ENCODE results near the gene CERT1. TPM values are rescaled to one million over a fixed set of nuclear protein-coding genes. Genes with fewer than 3 reads are reported as not detected.
A peak's percentile ranks its signal among the peaks of the same experiment; 100 is the strongest.
"Not testable (repeated sequence)": the region's sequence is repeated elsewhere in the genome, so short reads cannot be mapped to it uniquely, and the experiment has no call there.

Gene CERT1
- total RNA-seq, 1 donor from 2014 or later: 51.7 TPM

DNA sequence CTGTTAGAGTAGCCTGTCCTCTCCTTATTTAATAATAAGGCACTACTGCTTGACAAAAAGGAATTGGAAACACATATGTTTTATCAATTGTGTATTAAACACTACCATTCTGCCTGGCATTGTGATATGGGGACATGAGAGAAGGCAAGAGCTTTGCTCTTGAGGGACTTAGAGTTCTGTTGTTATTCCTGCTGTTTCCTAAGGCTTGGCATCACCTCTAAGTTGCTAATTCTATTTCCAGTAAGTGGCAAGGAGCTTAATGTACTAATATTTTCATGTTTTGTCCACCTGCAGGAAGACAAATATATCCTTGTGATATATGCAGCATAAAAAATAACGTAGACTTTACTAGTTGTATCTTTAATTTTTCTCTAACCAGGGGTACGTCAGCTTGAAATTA is 161.8 kb downstream of the CERT1 start:
- no peak for DNase-seq (ENCODE audit: low spot score)

DNA sequence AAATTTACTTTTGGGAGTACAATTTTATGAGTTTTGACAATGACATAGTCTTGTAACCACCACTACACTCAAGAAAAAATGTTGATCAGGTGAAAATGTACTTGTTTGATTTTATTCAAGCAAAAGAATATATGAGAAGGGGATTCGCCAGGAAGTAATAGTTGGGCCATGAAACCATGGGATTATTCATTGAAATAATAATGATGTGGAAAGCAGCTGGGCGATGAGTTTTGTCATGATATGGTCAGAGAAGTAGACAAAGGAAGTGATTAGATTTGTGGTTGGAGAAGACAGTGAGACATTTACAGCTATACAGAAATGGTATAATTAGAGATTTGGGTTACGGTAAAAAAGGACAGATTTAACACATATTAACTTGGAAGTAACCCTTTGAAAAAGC is 163.2 kb downstream of the CERT1 start:
- no peak for DNase-seq (ENCODE audit: low spot score)

DNA sequence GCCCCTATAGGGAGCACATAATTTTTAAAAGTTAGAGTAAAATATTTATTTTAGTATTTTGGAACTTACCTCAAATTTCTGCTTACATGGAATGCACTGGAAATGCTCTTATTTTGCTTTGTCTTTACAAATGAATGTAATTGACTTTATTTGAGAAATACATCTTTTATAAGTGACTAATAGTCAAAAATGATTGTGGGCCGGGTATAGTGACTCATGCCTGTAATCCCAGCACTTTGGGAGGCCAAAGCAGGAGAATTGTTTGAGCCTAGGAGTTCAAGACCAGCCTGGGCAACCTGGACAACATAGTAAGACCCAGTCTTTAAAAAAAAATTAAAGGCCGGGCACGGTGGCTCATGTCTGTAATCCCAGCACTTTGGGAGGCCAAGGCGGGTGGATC is 168.6 kb downstream of the CERT1 start:
- DNase-seq (ENCODE audit: low spot score): no peak

DNA sequence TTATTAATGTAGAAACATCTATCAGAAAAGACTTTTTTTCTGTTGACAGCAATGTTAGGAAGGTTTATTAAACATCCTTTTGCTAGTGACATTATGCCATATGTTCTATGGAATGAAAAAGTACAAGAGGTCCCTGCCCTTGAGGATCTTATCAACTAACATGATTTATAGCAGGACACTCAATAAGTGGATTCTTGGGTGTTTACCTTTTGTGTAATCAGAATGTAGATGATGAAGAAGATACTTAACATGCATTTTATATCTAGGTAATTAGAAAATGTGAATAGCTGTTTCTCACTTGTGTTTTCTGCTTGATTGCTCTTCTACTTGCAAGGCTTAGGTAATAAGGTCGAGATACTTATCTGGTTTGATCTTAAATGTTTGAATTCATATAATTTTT is 169.5 kb downstream of the CERT1 start:
- DNase-seq (ENCODE audit: low spot score): no peak

DNA sequence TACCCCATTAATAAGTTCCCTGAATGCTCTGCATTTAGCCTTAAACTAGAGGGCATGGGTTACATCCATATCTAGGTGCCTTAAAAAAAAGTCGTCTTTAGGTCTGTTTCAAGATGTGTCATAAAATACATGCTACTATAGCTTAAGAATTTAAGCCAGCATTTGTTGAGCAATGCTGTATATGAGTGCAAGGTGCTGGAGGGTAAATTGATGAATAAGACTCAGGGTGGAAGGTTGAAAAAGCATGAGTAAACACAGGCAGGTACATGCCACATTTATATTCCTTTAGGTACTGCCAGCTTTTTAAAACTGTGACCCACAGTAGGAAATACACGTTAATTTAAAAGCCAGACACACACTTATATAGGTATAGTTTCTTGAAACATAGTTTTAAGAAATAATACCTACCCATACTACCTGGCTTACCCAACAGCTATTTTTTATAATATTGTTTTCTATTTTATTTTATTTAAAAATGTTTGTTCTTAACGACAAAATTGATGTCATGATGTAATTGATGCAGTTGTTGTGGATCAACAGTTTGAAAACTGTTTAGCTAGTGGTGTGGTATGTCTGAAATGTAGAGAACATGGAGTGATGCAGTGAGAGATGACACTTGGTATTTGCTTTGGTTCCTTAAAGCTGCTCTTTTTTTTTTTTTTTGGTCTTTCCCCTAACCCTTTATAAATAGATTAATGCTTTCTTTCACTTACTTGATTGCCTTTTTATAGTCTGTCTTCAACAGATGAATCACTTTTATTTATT is 170.5 kb downstream of the CERT1 start:
- no peak for DNase-seq (ENCODE audit: low spot score)

DNA sequence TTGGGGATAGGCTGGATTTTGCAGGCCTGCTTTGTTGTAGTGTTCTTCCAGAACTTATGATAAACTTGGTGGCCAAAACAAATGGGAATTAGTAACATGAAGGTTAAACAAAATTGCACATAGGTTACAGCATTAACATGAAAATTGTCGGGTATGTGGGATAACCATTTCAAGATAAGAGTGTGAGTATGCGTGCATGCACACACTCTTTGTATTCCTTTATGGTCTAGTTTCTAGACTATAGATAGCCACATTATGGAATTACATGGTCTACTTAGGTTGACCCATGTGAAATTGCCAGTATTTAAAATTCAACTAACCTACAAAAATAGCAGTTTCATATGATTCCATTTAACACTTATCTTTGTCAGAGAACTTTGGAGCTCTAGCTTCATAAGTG is 173.0 kb downstream of the CERT1 start:
- DNase-seq (ENCODE audit: low spot score): no peak

DNA sequence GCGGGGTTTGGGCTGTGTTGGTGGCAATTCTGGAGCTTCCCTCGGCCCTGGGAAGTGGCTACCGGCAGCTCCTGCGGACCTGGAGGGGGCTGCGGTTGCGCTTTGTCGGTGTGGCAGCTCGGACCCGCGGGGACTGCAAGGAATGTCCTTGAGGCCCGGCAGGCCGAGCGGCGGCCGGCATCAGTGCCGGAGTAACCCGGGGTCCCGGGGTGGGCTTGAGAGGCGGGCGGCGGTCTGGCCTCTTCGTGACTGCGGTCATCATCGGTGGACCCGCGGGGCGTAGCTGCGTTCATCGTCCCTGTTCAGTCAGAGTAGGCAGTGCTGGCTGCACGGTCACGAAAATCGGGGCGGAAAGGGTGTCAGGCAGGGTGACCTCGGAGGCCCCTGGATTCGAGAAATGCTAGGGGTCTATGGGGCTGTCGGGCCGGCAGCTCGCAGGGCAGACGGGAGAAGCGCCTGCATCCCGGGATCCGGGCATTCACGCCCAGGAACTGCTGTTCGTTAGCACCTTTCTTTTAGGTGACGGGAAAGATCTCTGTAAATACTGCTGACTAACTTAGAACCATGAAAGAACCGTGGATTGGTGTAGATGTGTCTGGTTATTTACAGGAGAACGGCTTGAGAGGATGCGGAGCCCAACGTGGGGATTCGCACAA is 173.9 kb downstream of the CERT1 start:
- peak; percentile 48 for DNase-seq (ENCODE audit: low spot score)

DNA sequence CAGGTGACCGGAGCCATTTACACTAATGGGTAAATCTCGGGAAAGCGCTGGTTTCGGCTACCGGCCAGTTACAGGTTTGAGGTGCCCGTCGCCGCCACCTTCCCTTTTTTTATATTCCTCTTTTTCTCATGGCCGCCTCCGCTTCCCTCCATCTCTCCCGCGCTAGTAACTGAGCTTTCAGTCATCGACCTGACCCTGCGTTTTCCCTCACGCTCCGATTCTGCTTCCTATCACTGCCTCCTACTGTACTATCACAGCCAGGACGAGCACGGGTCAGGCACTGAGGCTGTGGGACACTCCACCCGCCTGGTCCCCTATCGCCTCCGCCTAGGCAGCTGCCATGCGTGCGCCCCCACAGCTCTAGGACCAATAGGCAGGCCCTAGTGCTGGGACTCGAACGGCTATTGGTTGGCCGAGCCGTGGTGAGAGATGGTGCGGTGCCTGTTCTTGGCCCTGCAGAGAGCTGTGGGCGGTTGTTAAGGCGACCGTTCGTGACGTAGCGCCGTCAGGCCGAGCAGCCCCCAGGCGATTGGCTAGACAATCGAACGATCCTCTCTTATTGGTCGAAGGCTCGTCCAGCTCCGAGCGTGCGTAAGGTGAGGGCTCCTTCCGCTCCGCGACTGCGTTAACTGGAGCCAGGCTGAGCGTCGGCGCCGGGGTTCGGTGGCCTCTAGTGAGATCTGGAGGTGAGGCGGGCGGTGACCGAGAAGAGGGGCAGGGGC is 174.7 kb downstream of the CERT1 start, which contains the start of gene HMGCR:
TSS of gene HMGCR (plus strand) at position 606 of the 722 bp plus-strand sequence. CDS start 5,386 bp downstream, outside the sequence.
- peak; percentile 99 for DNase-seq (ENCODE audit: low spot score)

DNA sequence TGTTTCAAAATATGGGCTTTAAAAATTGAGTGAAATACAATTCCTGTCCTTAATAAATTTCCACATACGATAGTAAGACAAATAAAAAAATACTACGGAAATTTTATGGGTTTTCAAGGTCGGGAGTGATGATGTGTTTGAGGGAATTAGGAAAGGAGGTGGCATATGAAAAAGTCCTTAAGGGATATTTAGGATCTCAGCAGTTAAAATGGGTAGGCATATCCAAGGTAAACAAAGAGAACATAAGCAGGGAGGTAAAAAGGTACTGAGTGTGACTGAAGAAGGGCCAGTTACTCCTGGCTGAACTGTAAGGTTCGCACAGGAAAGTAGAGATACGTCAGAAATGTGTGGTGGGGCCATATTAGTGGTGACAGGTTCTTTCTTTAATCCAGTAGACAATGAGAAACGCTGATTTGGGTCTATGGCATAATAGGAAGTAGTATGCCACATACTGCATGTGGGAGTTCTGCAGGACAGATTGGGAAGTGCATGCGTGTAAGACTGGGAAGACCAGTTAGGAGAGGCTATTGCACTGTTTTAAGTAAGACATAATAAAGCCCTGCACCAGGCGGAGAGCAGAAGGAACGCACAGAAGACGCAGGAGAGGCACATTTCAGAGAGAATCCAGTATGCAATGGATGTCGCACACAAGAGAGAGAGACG is 175.3 kb downstream of the CERT1 start:
- DNase-seq (ENCODE audit: low spot score): peak; percentile 44

DNA sequence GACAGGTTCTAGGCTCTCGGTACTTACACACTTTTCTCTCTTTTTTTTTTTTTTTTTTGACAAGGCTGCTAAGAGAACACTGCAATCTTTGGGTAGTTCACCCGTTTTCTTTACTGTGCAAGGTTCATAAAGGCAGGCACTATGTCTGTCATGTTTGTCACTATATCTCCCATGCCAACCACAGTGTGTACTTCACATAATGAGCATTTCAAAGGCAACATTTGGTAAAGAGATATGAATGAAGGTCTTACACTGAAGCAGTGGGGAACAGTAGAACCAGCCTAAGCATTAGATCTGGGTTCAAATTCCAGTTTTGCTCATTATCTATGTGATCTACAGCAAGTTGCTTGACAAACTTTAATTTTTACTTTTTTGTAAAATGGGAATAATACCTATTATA is 175.9 kb downstream of the CERT1 start:
- DNase-seq (ENCODE audit: low spot score): no peak

DNA sequence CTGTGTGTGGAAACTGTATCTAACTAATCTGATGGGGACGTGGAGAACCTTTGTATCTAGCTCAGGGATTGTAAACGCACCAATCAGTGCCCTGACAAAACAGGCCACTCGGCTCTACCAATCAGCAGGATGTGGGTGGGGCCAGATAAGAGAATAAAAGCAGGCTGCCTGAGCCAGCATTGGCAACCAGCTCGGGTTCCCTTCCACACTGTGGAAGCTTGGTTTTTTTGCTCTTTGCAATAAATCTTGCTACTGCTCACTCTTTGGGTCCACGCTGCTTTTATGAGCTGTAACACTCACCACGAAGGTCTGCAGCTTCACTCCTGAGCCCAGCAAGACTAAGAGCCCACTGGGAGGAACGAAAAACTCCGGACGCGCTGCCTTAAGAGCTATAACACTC is 177.0 kb downstream of the CERT1 start:
- not testable (repeated sequence) for DNase-seq (ENCODE audit: low spot score)

DNA sequence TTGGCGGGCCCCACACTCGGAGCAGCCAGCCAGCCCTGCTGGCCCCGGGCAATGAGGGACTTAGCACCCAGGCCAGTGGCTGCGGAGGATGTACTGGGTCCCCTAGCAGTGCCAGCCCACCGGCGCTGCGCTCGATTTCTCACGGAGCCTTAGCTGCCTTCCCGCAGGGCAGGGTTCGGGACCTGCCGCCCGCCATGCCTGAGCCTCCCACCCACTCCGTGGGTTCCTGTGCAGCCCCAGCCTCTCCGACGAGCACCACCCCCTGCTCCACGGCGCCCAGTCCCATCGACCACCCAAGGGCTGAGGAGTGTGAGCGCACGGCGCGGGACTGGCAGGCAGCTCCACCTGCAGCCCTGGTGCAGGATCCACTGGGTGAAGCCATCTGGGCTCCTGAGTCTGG is 177.7 kb downstream of the CERT1 start:
- not testable (repeated sequence) for DNase-seq (ENCODE audit: low spot score)

DNA sequence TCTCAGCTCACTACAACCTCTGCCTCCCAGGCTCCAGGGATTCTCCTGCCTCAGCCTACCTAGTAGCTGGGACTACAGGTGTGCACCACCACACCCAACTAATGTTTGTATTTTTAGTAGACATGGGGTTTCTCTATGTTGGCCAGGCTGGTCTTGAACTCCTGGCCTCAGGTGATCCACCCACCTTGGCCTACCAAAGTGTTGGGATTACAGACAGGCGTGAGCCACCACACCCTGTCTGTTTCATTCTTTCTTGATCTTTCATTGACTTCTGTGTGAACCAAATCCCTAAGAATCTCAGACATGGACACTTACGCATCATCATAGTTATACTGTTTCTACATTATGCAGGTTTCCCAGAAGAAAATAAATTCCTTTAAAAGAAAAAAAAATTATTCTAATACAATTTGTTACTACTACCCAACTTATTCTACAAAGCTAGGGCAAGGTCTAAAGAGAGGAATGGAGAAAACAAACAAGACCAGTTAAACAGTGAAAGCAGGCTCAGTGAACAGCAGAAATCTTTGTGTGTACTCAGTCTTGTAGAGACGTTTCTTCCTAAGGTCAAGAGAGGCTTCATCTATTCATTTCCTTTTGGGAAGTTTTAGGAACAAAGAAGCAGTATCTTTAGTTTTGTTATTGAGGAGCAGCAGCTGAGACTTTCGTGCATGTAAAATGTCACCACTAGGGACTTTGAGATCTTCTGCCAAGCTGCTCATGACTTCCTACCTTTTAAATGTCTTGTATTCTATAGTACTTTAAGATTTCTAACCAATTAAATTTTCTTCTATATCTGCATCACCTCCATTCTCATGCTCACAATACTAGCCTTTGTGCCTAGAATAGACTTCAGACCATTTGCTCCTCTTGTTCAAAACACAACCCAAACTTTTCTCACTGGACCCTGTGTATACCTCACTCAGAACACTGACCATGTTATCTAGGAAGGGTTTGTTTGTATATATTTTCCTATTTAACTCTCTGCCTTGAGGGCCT is 180.0 kb downstream of the CERT1 start:
- DNase-seq (ENCODE audit: low spot score): no peak

DNA sequence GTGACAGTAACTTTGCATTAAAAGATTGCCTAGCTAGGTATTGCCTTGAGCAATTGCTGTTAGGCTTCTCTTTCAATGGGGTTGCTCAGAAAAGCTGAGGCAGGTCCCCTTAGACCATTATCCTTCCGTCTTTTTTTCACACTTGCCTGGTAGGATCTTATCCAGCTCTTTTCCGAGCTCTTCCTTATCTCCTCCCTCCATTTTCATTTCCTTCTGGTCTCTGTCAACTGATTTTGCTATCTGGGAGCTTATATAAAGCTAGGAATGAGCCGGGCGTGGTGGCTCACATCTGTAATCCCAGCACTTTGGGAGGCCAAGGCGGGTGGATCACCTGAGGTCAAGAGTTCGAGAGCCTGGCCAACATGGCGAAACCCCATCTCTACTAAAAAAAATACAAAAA is 181.0 kb downstream of the CERT1 start:
- no peak for DNase-seq (ENCODE audit: low spot score)

Other genes with a start within 250 kb of the CERT1 start
- 97.1 TPM for gene HMGCR, start 174.4 kb downstream of the CERT1 start, total RNA-seq
- gene POLK, start 262 bp upstream of the CERT1 start, total RNA-seq: 52.3 TPM
- 3.6 TPM for gene ANKDD1B, start 99.8 kb upstream of the CERT1 start, total RNA-seq
- 15.1 TPM for gene POC5, start 205.8 kb upstream of the CERT1 start, total RNA-seq

Measured in ureter (tissue), 1 donor.